Sigmoid colon (tissue), 3 donors: ENCODE results near the gene GTF3C5.
"Not testable (repeated sequence)": the region's sequence is repeated elsewhere in the genome, so short reads cannot be mapped to it uniquely, and the experiment has no call there.

ENCODE experiments used
- CTCF ChIP-seq, 4 experiments: fragments of 450-650 bp in 3 of 4; fragments of 200-600 bp in 1 of 4; IDR thresholded peaks; one replicate each; pipeline ENCODE4 v1.5.1; 2016 to 2019; ENCODE audit warnings: antibody characterized with exemption in 4 of 4, mild to moderate bottlenecking in 3 of 4, moderate library complexity in 2 of 4
- POLR2A ChIP-seq, 2 donors: fragments of 450-650 bp; IDR thresholded peaks; one replicate each; pipeline ENCODE4 v1.6.1; 2016; ENCODE audit warnings: antibody characterized with exemption in 2 of 2, mild to moderate bottlenecking in 2 of 2, moderate library complexity in 2 of 2

GRCh38 chr9:133040892-133041479 is 10.2 kb downstream of the GTF3C5 start:
- TF ChIP-seq CTCF (IDR thresholded peaks at IDR 0.05) = peak in 3 of 4 experiments; percentile 20 to 48 (median 36)
- not testable (repeated sequence) for TF ChIP-seq POLR2A (IDR thresholded peaks at IDR 0.05)
